Lung (tissue), 12 donors: Measurements from ENCODE around the gene EXOC4. TPM values are rescaled to one million over a fixed set of nuclear protein-coding genes. Genes with fewer than 3 reads are reported as not detected.

Experiments
- ATAC-seq: fragments of 200-7000 bp; cut with Tn5 transposase; one replicate; pipeline ENCODE4 v1.9.1; 2020; ENCODE audit warnings: moderate number of reproducible peaks; ENCODE audit not compliant: insufficient read depth, low FRiP score
- DNase-seq, 3 donors: peaks; one replicate each; pipeline ENCODE4 v3.0.0-alpha.2; 2013 to 2017
- H3K27ac ChIP-seq, 2 donors: one replicate each; pipeline ENCODE4 v1.5.1; 2013; ENCODE audit warnings: mild to moderate bottlenecking in 2 of 2, moderate library complexity in 2 of 2, control low read depth in 1 of 2, inconsistent platforms in 1 of 2, low read depth in 1 of 2, low read length in 1 of 2
- H3K27me3 ChIP-seq, 3 donors: one replicate each; pipeline ENCODE4 v1.5.1; 2013; ENCODE audit warnings: low read length in 2 of 3; ENCODE audit not compliant: control insufficient read depth in 3 of 3, insufficient read depth in 3 of 3
- H3K36me3 ChIP-seq, 4 donors: one replicate each; pipeline ENCODE4 v1.5.1; 2013; ENCODE audit warnings: low read length in 4 of 4, mild to moderate bottlenecking in 1 of 4, moderate library complexity in 1 of 4; ENCODE audit not compliant: control insufficient read depth in 4 of 4, insufficient read depth in 4 of 4
- H3K4me1 ChIP-seq, 5 donors: one replicate each; pipeline ENCODE4 v1.5.1; 2013; ENCODE audit warnings: low read length in 5 of 5, mild to moderate bottlenecking in 2 of 5, moderate library complexity in 1 of 5; ENCODE audit not compliant: control insufficient read depth in 5 of 5, insufficient read depth in 5 of 5
- H3K4me3 ChIP-seq: one replicate; pipeline ENCODE4 v1.5.1; 2013; ENCODE audit warnings: mild to moderate bottlenecking, control low read depth, moderate library complexity
- H3K9ac ChIP-seq, 2 donors: one replicate each; pipeline ENCODE4 v1.5.1; 2013; ENCODE audit warnings: low read length in 2 of 2, control low read depth in 1 of 2; ENCODE audit not compliant: insufficient read depth in 1 of 2
- H3K9me3 ChIP-seq, 4 donors: one replicate each; pipeline ENCODE4 v1.5.1; 2013; ENCODE audit warnings: low read length in 3 of 4, mild to moderate bottlenecking in 1 of 4, moderate library complexity in 1 of 4; ENCODE audit not compliant: control insufficient read depth in 4 of 4, insufficient read depth in 3 of 4
- WGBS, 2 donors: extraction: QIAGEN DNeasy Blood & Tissue Kit; methylation state at CpG; one replicate each; pipeline ENCODE4 v1.1.7; 2013; 5-methylcytosine and 5-hydroxymethylcytosine counted together
- polyA plus RNA-seq, 2 donors: library from polyadenylated mRNA; stranded (reverse); fragments of 200-250 nt; gene quantifications; one replicate each; pipeline ENCODE4 v1.2.1, GENCODE V29; 2013
- total RNA-seq, 2 donors: library from RNA; depleted of rRNA in 1 of 2; stranded (reverse); fragments of >200 nt in 1 of 2; gene quantifications; one replicate each; pipeline ENCODE4 v1.2.1, GENCODE V29; 2014 to 2021
- TF ChIP-seq, protein P1 (sequence below): IDR thresholded peaks from 2 replicates; pipeline ENCODE4 v1.5.1; 2012; ENCODE audit warnings: mild to moderate bottlenecking; ENCODE audit errors: control extremely low read depth, extremely low read depth
- donor health status: control.
- donor health status: control.
- donor health status: Bipolar disorder and iron deficiency.
- donor health status: healthy.
- donor health status: DM: yes; HTN: yes; CAD: no.

The EXOC4 gene
- total and polyA plus RNA-seq, 4 donors: 10.3 to 232 (median 47.4) TPM

DNA sequence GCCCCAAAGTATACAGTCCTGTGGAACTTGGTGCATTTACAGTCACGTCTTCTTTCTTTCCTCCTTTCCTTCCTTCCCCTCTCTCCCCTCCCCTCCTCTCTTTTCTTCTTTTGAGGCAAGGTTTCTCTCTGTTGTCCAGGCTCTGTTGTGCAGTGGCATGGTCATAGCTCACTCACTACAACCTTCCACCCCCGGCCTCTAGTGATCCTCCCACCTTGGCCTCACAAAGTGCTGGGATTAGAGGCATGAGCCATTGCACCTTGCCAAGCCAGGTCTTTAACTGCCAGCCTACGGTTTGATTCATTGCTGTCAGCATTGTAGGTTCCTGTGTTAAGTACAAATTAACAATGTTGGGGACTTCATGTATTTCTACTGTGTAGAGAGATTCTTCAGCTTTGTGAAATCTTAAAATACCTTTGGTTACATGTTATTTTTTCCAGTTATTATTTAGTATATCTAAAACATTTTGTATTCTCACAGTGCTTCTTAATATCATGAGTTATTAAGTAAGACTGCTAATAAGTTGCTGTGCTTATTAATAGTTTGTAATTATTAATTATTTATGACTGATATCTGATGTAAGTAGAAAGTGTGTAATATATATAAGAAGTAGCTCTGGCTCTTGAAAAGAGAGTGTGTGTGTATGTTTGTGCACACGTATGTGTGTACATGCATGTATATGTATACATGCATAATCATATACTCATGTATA is 320.8 kb downstream of the EXOC4 start:
- no peak overlapping the region for H3K27ac ChIP-seq
- WGBS, 2 donors: 88 to 91% methylated on average over 4 of the region's 4 CpGs
- H3K36me3 ChIP-seq: no peaks in the 10 kb centered on the region
- H3K4me3 ChIP-seq: no peak overlapping the region
- TF ChIP-seq, protein P1, sequence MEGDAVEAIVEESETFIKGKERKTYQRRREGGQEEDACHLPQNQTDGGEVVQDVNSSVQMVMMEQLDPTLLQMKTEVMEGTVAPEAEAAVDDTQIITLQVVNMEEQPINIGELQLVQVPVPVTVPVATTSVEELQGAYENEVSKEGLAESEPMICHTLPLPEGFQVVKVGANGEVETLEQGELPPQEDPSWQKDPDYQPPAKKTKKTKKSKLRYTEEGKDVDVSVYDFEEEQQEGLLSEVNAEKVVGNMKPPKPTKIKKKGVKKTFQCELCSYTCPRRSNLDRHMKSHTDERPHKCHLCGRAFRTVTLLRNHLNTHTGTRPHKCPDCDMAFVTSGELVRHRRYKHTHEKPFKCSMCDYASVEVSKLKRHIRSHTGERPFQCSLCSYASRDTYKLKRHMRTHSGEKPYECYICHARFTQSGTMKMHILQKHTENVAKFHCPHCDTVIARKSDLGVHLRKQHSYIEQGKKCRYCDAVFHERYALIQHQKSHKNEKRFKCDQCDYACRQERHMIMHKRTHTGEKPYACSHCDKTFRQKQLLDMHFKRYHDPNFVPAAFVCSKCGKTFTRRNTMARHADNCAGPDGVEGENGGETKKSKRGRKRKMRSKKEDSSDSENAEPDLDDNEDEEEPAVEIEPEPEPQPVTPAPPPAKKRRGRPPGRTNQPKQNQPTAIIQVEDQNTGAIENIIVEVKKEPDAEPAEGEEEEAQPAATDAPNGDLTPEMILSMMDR: no peak
- ATAC-seq: no peak
- no peak for DNase-seq
- no peak overlapping the region for H3K9ac ChIP-seq
- no peaks in the 10 kb centered on the region for H3K27me3 ChIP-seq
- H3K4me1 ChIP-seq: peaks cover 0 to 8% (median 0%) of the 10 kb centered on the region in 5 donors
- no peaks in the 10 kb centered on the region for H3K9me3 ChIP-seq

DNA sequence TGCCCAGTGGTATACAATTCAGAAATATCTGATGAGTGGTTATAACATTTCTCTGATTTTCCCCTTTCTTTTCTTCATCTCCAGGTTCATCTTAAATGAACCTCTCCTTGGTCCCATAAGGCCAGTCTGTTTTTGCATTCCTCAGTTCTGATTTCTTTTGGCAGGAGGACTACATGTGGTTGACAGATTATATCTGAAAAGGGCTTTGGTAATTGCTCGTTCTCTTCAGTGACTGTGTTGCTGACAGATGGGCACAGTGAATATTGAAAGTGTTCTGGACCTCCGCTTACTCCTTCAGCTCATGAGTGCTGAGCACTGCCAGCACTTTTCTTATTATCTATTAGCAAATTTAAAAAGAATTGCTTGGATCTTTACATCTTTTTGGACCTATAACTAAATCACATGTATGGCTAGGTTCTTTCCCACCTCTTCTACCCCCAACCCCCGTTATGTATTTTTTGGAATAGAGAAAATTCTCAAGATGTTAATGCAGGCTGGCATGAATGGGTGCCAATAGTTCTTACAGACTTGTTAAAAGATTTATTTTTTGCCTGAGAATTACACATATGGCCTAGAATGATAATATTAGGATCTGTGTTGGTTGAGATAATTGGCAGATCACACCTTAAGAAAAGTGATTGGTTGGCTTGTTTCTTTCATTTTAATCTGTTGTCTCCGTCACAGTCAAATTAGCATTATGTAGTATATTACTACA is 323.0 kb downstream of the EXOC4 start:
- Histone ChIP-seq H3K27me3 (no peaks in the 10 kb centered on the region), H3K36me3 (no peaks in the 10 kb centered on the region), H3K9me3 (no peaks in the 10 kb centered on the region), H3K9ac (no peak overlapping the region), H3K27ac (no peak overlapping the region), H3K4me3 (no peak overlapping the region), H3K4me1 (peaks cover 0 to 8% (median 0%) of the 10 kb centered on the region in 5 donors)
- ATAC-seq (no peak), DNase-seq (peak in 1 of 3 donors; percentile 5)
- TF ChIP-seq, protein P1: no peak
- 85 to 90% methylated on average over 4 of the region's 4 CpGs for WGBS, 2 donors

- Histone ChIP-seq H3K9me3 (no peaks in the 10 kb centered on the region), H3K27ac (no peak overlapping the region), H3K4me3 (no peak overlapping the region), H3K9ac (no peak overlapping the region), H3K27me3 (no peaks in the 10 kb centered on the region), H3K4me1 (peaks cover 0 to 8% (median 0%) of the 10 kb centered on the region in 5 donors), H3K36me3 (no peaks in the 10 kb centered on the region)
- TF ChIP-seq, protein P1: no peak
- no peak for DNase-seq
- 88 to 96% methylated on average over 6 of the region's 6 CpGs for WGBS, 2 donors
- ATAC-seq: no peak
Observed at GRCh38 chr7:133576612-133577168, 323.8 kb downstream of the EXOC4 start.
